H1 (cell line): Measurements from ENCODE around the gene FRS2. TPM values are rescaled to one million over a fixed set of nuclear protein-coding genes. Genes with fewer than 3 reads are reported as not detected.
A peak's percentile ranks its signal among the peaks of the same experiment; 100 is the strongest.

ENCODE experiments used
- CTCF ChIA-PET: fragments of 300-600 bp; sonication (Branson Sonifier 250); formaldehyde crosslinking; loops from one replicate; lab custom pipeline; 2021; ENCODE audit not compliant: partially characterized antibody; lab: Charles Lee
- POLR2A ChIA-PET: fragments of 300-600 bp; sonication (Branson Sonifier 250); formaldehyde crosslinking; loops from one replicate; lab custom pipeline; 2021; ENCODE audit warnings: inconsistent platforms; ENCODE audit not compliant: partially characterized antibody; lab: Charles Lee
- DNase-seq, 2 experiments: peaks; one replicate each; pipeline versions ENCODE4 v3.0.0 to v3.0.0-alpha.2; 2010 to 2022; ENCODE audit warnings: low spot score in 2 of 2, low read depth in 1 of 2, mixed read lengths in 1 of 2
- FAIRE-seq: peaks from 2 replicates; lab custom pipeline; 2011; peaks lifted over from hg19 to GRCh38; lab: Jason Lieb, UNC
- H2AFZ ChIP-seq: 2 replicates; pipeline ENCODE4 v1.8.1; 2012; ENCODE audit warnings: low read length, inconsistent platforms
- H2AK5ac ChIP-seq: 2 replicates; pipeline ENCODE4 v1.6.1; 2013; ENCODE audit warnings: low read depth, low read length
- H2BK120ac ChIP-seq: replicated peaks from 2 replicates; pipeline ENCODE3; 2013; ENCODE audit warnings: low read depth, low read length, inconsistent platforms
- H2BK12ac ChIP-seq: 2 replicates; pipeline ENCODE4 v1.6.1; 2013; ENCODE audit warnings: low read depth, low read length
- H2BK15ac ChIP-seq: 2 replicates; pipeline ENCODE4 v1.6.1; 2013; ENCODE audit warnings: low read length
- H2BK20ac ChIP-seq: 2 replicates; pipeline ENCODE4 v1.6.1; 2013; ENCODE audit warnings: low read length
- H2BK5ac ChIP-seq: 2 replicates; pipeline ENCODE4 v1.6.1; 2013; ENCODE audit warnings: low read depth, low read length
- H3K14ac ChIP-seq: 2 replicates; pipeline ENCODE4 v1.6.1; 2013; ENCODE audit warnings: inconsistent platforms; ENCODE audit not compliant: insufficient read length
- H3K18ac ChIP-seq: 2 replicates; pipeline ENCODE4 v1.6.1; 2013; ENCODE audit warnings: low read length; ENCODE audit errors: extremely low read depth
- H3K23ac ChIP-seq: 2 replicates; pipeline ENCODE4 v1.6.1; 2013; ENCODE audit warnings: inconsistent platforms; ENCODE audit not compliant: insufficient read length
- H3K23me2 ChIP-seq: 2 replicates; pipeline ENCODE4 v1.6.1; 2013; ENCODE audit warnings: low read depth, low read length
- H3K27ac ChIP-seq: 2 replicates; pipeline ENCODE4 v1.6.1; 2011; ENCODE audit warnings: low read depth, low read length, inconsistent platforms
- H3K27me3 ChIP-seq, 4 experiments: replicated peaks in 1 of 4; 1 replicate in 1 of 4; 2 replicates in 3 of 4; pipeline versions ENCODE4 v1.6.1 to v1.8.1; 2011 to 2013; ENCODE audit warnings: low read length in 3 of 4, mild to moderate bottlenecking in 3 of 4, inconsistent platforms in 2 of 4, mixed read lengths in 2 of 4, moderate library complexity in 1 of 4; ENCODE audit not compliant: control insufficient read depth in 3 of 4, insufficient read depth in 3 of 4; ENCODE audit errors: extremely low read depth in 1 of 4
- H3K36me3 ChIP-seq, 4 experiments: 2 replicates each; pipeline versions ENCODE4 v1.6.1 to v1.8.1; 2011 to 2013; ENCODE audit warnings: mild to moderate bottlenecking in 4 of 4, low read length in 3 of 4, moderate library complexity in 2 of 4, control low read depth in 1 of 4, inconsistent platforms in 1 of 4; ENCODE audit not compliant: insufficient read depth in 4 of 4, control insufficient read depth in 2 of 4
- H3K4ac ChIP-seq: replicated peaks from 2 replicates; pipeline ENCODE3; 2013; ENCODE audit warnings: low read length, low read depth, mixed read lengths, inconsistent platforms; ENCODE audit not compliant: insufficient read length
- H3K4me1 ChIP-seq, 4 experiments: replicated peaks in 1 of 4; 1 replicate in 1 of 4; 2 replicates in 3 of 4; pipeline versions ENCODE4 v1.6.1 to v1.8.1; 2011 to 2013; ENCODE audit warnings: low read length in 3 of 4, inconsistent platforms in 2 of 4, mixed read lengths in 1 of 4; ENCODE audit not compliant: insufficient read depth in 4 of 4, control insufficient read depth in 3 of 4
- H3K4me2 ChIP-seq, 2 experiments: 2 replicates each; pipeline versions ENCODE4 v1.6.1 to v1.8.1; 2011 to 2013; ENCODE audit warnings: low read depth in 2 of 2, low read length in 2 of 2, control low read depth in 1 of 2, inconsistent platforms in 1 of 2, mild to moderate bottlenecking in 1 of 2; ENCODE audit not compliant: insufficient read depth in 1 of 2
- H3K4me3 ChIP-seq, 4 experiments: fragments of 200-600, 300-600 bp in 1 of 4; sonication (generic), shearing (Covaris generic), sonication (Bioruptor Twin) in 1 of 4; 2 replicates each; pipeline versions ENCODE4 v1.5.1 to v1.8.1; 2011 to 2016; ENCODE audit warnings: low read length in 4 of 4, low read depth in 3 of 4, control low read depth in 2 of 4, inconsistent platforms in 2 of 4, mild to moderate bottlenecking in 2 of 4, mixed read lengths in 1 of 4, moderate library complexity in 1 of 4; ENCODE audit not compliant: insufficient read depth in 2 of 4; ENCODE audit errors: extremely low read depth in 1 of 4
- H3K56ac ChIP-seq: replicated peaks from 2 replicates; pipeline ENCODE3; 2013; ENCODE audit warnings: low read depth, mild to moderate bottlenecking, mixed read lengths, low read length, inconsistent platforms; ENCODE audit not compliant: insufficient read length
- H3K79me1 ChIP-seq: 2 replicates; pipeline ENCODE4 v1.6.1; 2013; ENCODE audit warnings: low read depth, low read length, control low read depth
- H3K79me2 ChIP-seq, 2 experiments: 2 replicates each; pipeline versions ENCODE4 v1.6.1 to v1.8.1; 2012 to 2013; ENCODE audit warnings: low read length in 2 of 2, mild to moderate bottlenecking in 2 of 2, inconsistent platforms in 1 of 2; ENCODE audit not compliant: insufficient read depth in 2 of 2, control insufficient read depth in 1 of 2
- H3K9ac ChIP-seq, 4 experiments: replicated peaks in 1 of 4; 1 replicate in 1 of 4; 2 replicates in 3 of 4; pipeline versions ENCODE4 v1.6.1 to v1.8.1; 2011 to 2013; ENCODE audit warnings: low read depth in 3 of 4, low read length in 3 of 4, control low read depth in 2 of 4, mild to moderate bottlenecking in 2 of 4, moderate library complexity in 2 of 4, inconsistent platforms in 1 of 4; ENCODE audit errors: extremely low read depth in 1 of 4
- H3K9me3 ChIP-seq, 2 experiments: 2 replicates each; pipeline versions ENCODE4 v1.6.1 to v1.8.1; 2012 to 2013; ENCODE audit warnings: mild to moderate bottlenecking in 2 of 2, moderate library complexity in 2 of 2, control low read depth in 1 of 2, inconsistent platforms in 1 of 2, low read depth in 1 of 2, low read length in 1 of 2, mixed read lengths in 1 of 2; ENCODE audit not compliant: insufficient read depth in 2 of 2
- H4K20me1 ChIP-seq, 2 experiments: replicated peaks in 1 of 2; 2 replicates each; pipeline versions ENCODE3 to v1.8.1; 2011 to 2013; ENCODE audit warnings: inconsistent platforms in 2 of 2, low read length in 2 of 2, mild to moderate bottlenecking in 1 of 2; ENCODE audit not compliant: insufficient read depth in 2 of 2, control insufficient read depth in 1 of 2
- H4K5ac ChIP-seq: 2 replicates; pipeline ENCODE4 v1.6.1; 2013; ENCODE audit warnings: low read length, low read depth, mixed read lengths, inconsistent platforms; ENCODE audit not compliant: insufficient read length
- H4K8ac ChIP-seq: 2 replicates; pipeline ENCODE4 v1.8.0; 2013; ENCODE audit warnings: mild to moderate bottlenecking, moderate library complexity, low read length, inconsistent platforms; ENCODE audit not compliant: insufficient read depth; ENCODE audit errors: extremely low read depth
- H4K91ac ChIP-seq: replicated peaks from 2 replicates; pipeline ENCODE3; 2013; ENCODE audit warnings: low read length, mixed read lengths, inconsistent platforms; ENCODE audit not compliant: insufficient read length
- BRCA1 ChIP-seq: IDR thresholded peaks from 2 replicates; pipeline ENCODE4 v1.6.1; 2012; ENCODE audit warnings: low read depth, low read length, improper control_type of control experiment
- CTCF ChIP-seq, 3 experiments: IDR thresholded peaks; 1 replicate in 2 of 3; 2 replicates in 1 of 3; pipeline versions ENCODE4 v1.5.1 to v1.6.1; 2011; ENCODE audit warnings: low read length in 3 of 3, mild to moderate bottlenecking in 3 of 3, inconsistent platforms in 2 of 3, low read depth in 1 of 3, moderate library complexity in 1 of 3; ENCODE audit not compliant: insufficient read depth in 1 of 3; ENCODE audit errors: control extremely low read depth in 1 of 3
- POLR2A ChIP-seq, 2 experiments: IDR thresholded peaks; 1 replicate in 1 of 2; 2 replicates in 1 of 2; pipeline ENCODE4 v1.6.1; 2011; ENCODE audit warnings: low read depth in 2 of 2, low read length in 2 of 2, mild to moderate bottlenecking in 2 of 2; ENCODE audit errors: control extremely low read depth in 1 of 2
- RAD21 ChIP-seq, 2 experiments: IDR thresholded peaks in 1 of 2; conservative IDR thresholded peaks in 1 of 2; 2 replicates each; pipeline ENCODE4 v1.6.1; 2011; ENCODE audit warnings: low read depth in 2 of 2, low read length in 2 of 2, improper control_type of control experiment in 1 of 2, inconsistent platforms in 1 of 2, mild to moderate bottlenecking in 1 of 2, moderate library complexity in 1 of 2
- polyA plus RNA-seq, 7 experiments: library from polyadenylated mRNA; depleted of rRNA in 3 of 7; stranded (reverse) in 5 of 7; unstranded in 2 of 7; fragments of >200 nt in 5 of 7; fragments of 200-250 nt in 2 of 7; gene quantifications; 1 replicate in 5 of 7; 2 replicates in 1 of 7; 4 replicates in 1 of 7; pipeline versions ENCODE4 v1.2.1 to v1.2.3, GENCODE V29; 2011 to 2013; ENCODE audit warnings: missing spikeins in 2 of 7, mixed read lengths in 2 of 7
- total RNA-seq: library from RNA; stranded (reverse); fragmentation: NEBNext Ultra II Directional; extraction: Animal tissue kit (Norgen Biotek cat#: 25700); gene quantifications from 2 replicates; pipeline ENCODE4 v1.2.1, GENCODE V29; 2021

FRS2 gene
- total and polyA plus RNA-seq, 2 of the 8 experiments (the other 6 are each of a cell fraction or from before 2014, with no cell fraction given) = 10.3 to 35.8 TPM

GRCh38 chr12:69602954-69603353, 132.8 kb downstream of the FRS2 start:
- no peak overlapping the region for H4K8ac ChIP-seq

More at GRCh38 chr12:69602954-69603353, 132.8 kb downstream of the FRS2 start:
- CTCF ChIA-PET = no interaction called here
- FAIRE-seq = no peak
- H3K27me3 ChIP-seq = no peaks in the 10 kb centered on the region
- no peak overlapping the region for H4K91ac ChIP-seq
- H2BK5ac ChIP-seq = no peak overlapping the region
- H2AK5ac ChIP-seq = no peak overlapping the region
- H3K14ac ChIP-seq = no peak overlapping the region
- H4K20me1 ChIP-seq = no peaks in the 10 kb centered on the region
- H3K23me2 ChIP-seq = no peaks in the 10 kb centered on the region
- H2BK15ac ChIP-seq = no peak overlapping the region
- peaks cover 9 to 51% (median 31%) of the 10 kb centered on the region in 4 experiments for H3K36me3 ChIP-seq
- POLR2A ChIA-PET = interaction anchor here (0.6 to 4.6 kb wide), 6 partner anchors 10 to 439 kb away, joined by 3 to 27 read pairs (median 4); no protein-coding TSS in a partner anchor
- no peak overlapping the region for H2BK20ac ChIP-seq
- no peak overlapping the region for H3K56ac ChIP-seq
- no peaks in the 10 kb centered on the region for H3K4me1 ChIP-seq
- H3K9ac ChIP-seq = no peak overlapping the region
- H3K79me1 ChIP-seq = no peaks in the 10 kb centered on the region
- no peak for DNase-seq
- H3K79me2 ChIP-seq = no peaks in the 10 kb centered on the region
- H2AFZ ChIP-seq = no peak overlapping the region
- H3K18ac ChIP-seq = no peak overlapping the region
- H3K4me3 ChIP-seq = no peak overlapping the region
- H4K5ac ChIP-seq = no peak overlapping the region
- no peak overlapping the region for H3K4ac ChIP-seq
- no peak for TF ChIP-seq BRCA1
- TF ChIP-seq RAD21 (IDR thresholded peaks at IDR 0.05 in 1 of 2, conservative IDR thresholded peaks at IDR 0.05 in 1 of 2; ENCODE audit: low read depth in 2 of 2, low read length in 2 of 2) = peak in 1 of 2 experiments; percentile 32; a peak in 3 of 4 replicates
- peak in 2 of 3 experiments; percentile 15 to 23; a peak in 1 of 4 replicates for TF ChIP-seq CTCF (IDR thresholded peaks at IDR 0.05; ENCODE audit: control extremely low read depth in 1 of 3, insufficient read depth in 1 of 3, low read depth in 1 of 3, low read length in 3 of 3)
- TF ChIP-seq POLR2A (IDR thresholded peaks at IDR 0.05; ENCODE audit: control extremely low read depth in 1 of 2, low read depth in 2 of 2, low read length in 2 of 2) = peak in 1 of 2 experiments; percentile 37; a peak in 1 of 3 replicates
- H2BK12ac ChIP-seq = no peak overlapping the region
- no peak overlapping the region for H2BK120ac ChIP-seq
- no peak overlapping the region for H3K27ac ChIP-seq
- H3K23ac ChIP-seq = no peak overlapping the region
- no peak overlapping the region for H3K4me2 ChIP-seq
- H3K9me3 ChIP-seq = no peaks in the 10 kb centered on the region
